ENCODE results near the gene C14orf119.
"Not testable (repeated sequence)": the region's sequence is repeated elsewhere in the genome, so short reads cannot be mapped to it uniquely, and the experiment has no call there.

GRCh38 chr14:23108169-23108568 is 12.9 kb downstream of the C14orf119 start:
- TF ChIP-seq, protein P1, sequence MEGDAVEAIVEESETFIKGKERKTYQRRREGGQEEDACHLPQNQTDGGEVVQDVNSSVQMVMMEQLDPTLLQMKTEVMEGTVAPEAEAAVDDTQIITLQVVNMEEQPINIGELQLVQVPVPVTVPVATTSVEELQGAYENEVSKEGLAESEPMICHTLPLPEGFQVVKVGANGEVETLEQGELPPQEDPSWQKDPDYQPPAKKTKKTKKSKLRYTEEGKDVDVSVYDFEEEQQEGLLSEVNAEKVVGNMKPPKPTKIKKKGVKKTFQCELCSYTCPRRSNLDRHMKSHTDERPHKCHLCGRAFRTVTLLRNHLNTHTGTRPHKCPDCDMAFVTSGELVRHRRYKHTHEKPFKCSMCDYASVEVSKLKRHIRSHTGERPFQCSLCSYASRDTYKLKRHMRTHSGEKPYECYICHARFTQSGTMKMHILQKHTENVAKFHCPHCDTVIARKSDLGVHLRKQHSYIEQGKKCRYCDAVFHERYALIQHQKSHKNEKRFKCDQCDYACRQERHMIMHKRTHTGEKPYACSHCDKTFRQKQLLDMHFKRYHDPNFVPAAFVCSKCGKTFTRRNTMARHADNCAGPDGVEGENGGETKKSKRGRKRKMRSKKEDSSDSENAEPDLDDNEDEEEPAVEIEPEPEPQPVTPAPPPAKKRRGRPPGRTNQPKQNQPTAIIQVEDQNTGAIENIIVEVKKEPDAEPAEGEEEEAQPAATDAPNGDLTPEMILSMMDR (IDR thresholded peaks at IDR 0.05): not testable (repeated sequence)
- not testable (repeated sequence) for TF ChIP-seq EZH2 (IDR thresholded peaks at IDR 0.05)

Data from neural progenitor cell (in vitro differentiated cells).